NOMO-1 (cell line): ENCODE data around the gene SRBD1.

ENCODE experiments used
- DNase-seq, 2 experiments: peaks; one replicate each; lab custom pipeline; 2025; ENCODE audit not compliant: unreplicated experiment in 2 of 2; lab: John Stamatoyannopoulos, UW

SRBD1 gene

GRCh38 chr2:45483997-45484396, 127.1 kb downstream of the SRBD1 start:
- no peak for DNase-seq

DNA sequence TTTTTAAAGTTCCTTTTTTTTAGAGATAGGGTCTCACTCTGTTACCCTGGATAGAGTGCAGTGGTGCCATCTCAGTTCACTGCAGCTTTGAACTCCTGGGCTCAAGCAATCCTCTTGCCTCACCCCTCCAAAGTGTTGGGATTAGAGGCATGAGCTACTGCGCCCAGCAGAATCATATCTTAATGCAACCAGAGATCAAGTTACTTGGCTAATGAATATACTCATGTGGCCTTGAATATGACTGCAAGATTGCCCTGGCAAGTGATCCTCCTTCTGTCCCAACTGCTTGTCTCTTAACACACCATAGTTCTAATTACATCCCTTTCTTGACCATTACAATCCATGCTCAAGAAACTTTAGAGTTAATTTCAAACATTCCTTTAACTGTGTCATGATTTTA, 133.5 kb downstream of the SRBD1 start:
- no peak for DNase-seq

DNA sequence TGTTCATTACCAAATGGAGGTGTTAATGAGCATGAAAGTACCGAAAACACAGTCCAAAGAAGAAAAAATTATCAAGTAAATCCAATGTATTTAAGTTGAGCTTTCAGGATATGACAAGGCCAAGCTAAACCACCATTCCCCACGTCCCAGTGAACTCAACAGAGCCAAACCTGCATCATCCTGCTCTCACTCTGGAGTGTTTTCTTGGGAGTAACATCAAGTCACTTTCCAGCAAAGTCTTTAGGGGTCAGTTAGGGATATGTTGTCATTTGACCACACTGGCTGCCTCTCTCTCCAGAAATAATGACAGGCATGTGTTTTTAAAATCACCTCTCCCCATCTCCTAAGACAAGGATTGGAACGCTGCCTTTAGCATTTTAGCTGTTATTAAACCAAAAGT, 140.5 kb downstream of the SRBD1 start:
- DNase-seq: no peak

- DNase-seq: no peak
Measured at GRCh38 chr2:45469314-45470099, 141.6 kb downstream of the SRBD1 start.

- DNase-seq: no peak
Measured at GRCh38 chr2:45468279-45468678, 142.8 kb downstream of the SRBD1 start.

DNA sequence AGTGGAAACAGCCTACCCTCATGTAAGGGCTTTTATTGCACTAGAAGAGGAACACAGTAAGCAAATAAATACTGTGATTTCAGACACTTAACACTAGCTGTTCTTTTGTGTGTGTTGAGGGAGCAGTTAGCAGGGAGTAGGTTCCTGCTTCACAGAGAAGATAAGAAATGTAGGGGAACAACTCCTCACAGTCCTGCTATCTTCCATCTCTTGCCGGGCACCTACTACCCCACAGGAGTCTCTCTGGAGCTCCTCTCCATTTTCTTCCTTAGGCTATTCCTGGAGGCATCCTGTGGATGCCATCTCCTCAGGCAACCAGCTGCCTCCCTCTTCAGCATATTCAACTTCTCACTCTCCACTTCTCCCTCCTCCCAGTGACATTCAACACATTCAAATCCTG, 145.0 kb downstream of the SRBD1 start:
- no peak for DNase-seq

GRCh38 chr2:45460825-45461224, 150.2 kb downstream of the SRBD1 start:
- DNase-seq: no peak

DNA sequence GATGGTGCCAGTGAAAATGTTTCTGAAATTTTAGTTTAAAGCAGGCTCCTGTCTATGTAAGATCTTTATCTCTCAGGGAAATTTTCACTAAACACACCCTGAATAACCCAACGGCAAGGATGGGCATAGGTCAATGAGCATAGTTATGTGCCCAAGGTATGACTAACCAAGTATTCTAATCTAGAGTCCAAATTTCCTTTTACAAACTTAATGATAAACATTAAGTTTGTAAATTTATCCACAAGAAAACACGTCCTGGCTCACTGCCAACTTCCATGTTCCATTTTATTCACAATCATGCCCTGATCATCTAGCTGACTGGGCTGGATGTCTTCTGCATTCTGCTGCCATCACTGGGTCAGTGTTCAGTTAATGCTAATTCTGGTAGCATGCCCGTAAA, 151.2 kb downstream of the SRBD1 start:
- DNase-seq: no peak

GRCh38 chr2:45458909-45459563, 152.0 kb downstream of the SRBD1 start:
- DNase-seq: peak in 1 of 2 experiments; percentile 62

GRCh38 chr2:45457211-45457945, 153.7 kb downstream of the SRBD1 start:
- no peak for DNase-seq

DNA sequence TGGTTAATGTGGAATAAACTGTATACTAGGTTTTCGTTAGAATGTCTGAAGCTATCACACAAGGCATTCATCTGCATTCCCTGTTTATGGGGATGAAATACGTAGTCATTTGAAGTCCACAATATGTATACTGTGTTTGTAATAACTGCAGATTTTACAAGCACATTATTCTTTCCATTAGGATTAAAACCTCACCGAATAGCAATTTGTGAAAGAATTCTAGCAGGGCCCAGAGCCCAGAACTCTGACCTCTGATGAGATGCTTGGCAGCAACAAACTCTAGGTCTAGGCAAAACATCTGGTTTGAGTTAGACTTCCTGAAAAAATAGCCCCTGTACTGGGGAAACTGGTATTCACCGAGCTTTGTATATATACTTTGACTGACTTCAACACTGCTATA, 158.2 kb downstream of the SRBD1 start:
- no peak for DNase-seq

DNA sequence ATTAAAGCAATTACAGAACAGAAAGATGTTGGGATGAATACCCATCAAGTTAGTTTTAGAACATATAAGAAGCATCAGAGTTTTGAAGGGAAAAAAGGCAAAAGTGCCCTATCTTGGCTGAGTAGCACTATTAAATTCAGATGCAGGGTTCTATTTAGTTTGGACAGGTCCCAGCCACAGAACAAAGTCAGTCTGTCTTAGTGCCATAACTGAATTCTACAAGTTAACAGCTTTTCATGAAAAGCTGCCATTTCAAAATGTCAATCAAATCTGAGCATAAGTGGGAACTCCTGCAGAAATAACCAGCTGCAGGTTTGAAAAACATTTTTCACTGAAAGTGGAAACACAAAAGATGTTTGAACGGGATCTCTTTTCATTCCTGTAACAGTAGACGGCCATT, 160.4 kb downstream of the SRBD1 start:
- DNase-seq: no peak

GRCh38 chr2:45448217-45448616, 162.8 kb downstream of the SRBD1 start:
- no peak for DNase-seq

DNA sequence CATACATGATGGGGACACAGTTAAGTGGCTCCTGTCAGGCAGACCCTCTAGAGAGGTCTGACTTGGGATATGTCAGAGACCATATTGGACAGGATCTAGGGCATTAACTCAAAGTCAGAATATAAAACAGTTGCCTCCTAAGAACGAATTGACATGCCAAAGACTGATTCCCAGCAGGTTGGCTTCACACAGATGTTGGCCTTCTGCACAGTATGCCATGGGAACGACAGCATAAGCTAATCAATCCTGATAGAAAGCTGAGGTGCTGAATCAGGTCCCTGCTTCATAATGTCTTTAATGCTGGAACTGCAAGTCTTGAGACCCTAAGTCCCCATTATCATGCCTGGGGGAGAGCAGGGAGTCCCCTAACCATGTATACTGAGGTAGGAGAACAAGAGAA, 165.1 kb downstream of the SRBD1 start:
- no peak for DNase-seq

- no peak for DNase-seq
Measured at GRCh38 chr2:45445037-45445436, 166.0 kb downstream of the SRBD1 start.

DNA sequence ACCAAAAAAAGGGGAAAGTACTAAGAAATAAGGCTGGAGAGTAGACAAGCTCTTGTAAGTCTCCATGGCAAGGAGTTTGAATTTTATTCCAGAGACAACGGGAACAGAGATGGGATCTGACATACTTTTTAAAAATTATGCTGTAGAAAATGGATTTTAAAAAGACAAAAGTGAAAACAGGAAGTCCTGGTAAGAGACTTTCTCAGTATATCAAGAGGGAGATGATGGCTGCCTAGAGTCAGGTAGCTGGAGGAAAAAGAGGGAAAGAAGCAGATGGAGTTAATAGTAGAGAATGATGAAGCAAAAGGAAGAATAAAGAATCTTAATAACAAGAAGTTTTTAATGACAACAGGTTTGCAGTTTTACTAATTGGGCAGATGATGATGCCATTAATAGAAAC, 168.1 kb downstream of the SRBD1 start:
- no peak for DNase-seq

DNA sequence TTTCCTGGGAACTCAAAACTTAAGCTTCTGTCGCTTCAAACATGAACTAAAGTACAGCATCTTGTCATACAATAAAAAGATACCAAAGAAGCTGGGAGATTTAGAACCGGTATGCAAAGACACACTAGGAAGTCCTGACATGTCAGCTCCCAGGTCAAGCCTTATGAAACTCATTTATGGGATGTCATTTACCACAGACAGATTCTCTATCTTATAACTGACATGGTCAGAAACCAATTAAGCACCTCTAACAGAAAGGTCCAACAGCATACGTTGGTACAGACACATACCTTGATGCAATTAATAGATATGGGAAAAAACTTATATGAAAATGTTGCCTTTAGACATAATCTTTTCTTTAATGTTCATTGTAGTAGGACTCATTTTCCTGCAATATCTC, 169.0 kb downstream of the SRBD1 start:
- no peak for DNase-seq

DNA sequence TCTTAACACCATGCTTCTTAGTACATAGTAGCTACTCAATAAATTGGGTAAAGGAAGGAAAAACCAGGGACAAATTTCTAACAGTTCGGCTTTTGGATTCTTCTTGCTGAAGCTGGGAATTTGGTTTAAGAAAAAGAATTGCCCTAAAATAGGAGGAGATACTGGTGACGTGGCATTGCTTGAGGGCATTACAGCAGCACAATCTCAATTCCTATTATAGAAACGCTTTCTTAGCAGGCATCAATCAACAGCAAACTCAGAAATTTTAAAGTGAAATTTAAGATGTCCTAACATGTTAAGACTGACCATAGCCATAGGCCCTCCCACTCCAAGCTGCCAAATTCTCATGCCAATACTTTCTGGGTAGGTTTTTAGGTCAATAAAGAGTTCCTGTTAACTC, 169.5 kb downstream of the SRBD1 start:
- no peak for DNase-seq

DNA sequence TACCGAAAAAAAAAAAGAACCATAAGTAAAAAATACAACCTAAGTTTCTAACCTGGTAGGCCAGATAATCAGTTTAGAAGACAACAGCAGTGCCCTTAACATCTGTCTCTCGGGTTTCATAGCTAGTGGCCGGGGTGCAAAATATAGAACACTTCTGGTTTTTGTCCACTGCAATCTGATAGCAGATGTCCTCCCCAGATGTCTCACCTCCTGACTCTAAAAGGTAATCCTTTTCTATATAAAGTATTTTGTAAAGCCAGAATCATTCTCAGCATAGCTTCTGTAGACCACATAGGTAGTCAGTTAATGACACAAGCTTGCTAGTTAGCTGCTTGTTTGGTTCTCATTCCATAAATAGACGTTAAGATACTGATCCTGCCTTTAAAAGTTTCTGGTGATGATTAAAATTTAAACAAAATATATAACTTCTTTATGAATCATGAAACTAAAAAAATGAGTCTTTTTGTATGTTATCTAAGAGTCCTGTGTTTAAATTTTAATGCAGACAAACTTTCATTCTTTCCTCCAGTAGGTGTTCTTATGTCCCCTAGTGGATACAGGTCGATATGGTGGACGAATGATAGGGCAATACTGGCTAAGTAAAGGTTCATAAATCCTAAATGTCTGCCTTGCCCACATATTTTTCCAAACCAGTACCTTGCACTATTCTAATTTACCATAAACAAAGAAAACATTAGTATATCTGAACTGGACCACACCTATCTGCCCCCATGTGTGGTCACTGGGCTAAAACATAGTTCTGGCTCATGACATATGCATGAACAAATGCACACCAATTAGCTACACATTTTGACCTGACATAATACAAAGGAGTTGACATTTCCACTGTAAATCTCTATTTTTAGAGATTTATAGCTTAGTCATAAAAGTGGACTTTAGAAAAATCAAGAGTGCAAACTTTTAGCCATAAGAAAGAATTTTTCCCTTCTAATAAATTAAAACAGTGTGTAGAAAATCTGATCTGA, 171.0 kb downstream of the SRBD1 start:
- DNase-seq: no peak

DNA sequence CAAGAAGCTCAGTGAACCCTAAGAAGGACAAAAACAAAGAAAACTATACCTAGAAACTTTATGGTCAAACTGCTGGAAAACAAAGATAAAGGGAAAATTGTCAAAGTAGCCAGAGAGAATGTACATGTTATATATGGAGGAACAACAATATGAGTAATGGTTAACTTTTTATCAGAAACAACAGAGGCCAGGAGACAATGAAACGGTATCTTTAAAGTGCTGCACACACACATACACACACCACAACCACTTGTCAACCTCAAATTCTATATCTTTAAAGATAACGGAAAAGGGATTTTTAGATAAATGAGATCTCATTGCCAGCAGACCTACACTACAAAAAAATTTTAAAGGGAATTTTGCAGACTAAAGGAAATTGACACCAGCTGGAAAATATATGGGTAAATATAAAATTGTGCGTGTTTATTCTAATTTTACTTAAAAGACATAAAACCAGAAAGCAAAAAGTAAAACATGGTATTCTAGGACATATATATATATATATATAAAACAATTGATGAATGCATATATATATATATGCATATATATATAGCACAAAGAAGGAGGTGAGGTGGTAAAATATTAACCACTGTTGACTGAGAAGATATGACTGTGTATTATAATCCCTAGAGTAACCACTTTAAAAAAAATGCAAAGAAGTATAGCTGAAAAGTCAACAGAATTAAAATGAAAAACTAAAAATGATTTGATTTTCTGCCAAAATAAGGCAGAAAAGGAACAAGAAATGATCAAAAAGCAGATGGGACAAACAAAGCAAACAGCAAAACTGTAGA, 172.0 kb downstream of the SRBD1 start:
- no peak for DNase-seq
